NB4 (cell line): Measurements from ENCODE around the gene CSAD.

Experiments used
- DNase-seq: peaks from one replicate; pipeline ENCODE4 v3.0.0; 2010; ENCODE audit warnings: low read depth
- H3K4me3 ChIP-seq: one replicate; pipeline ENCODE4 v1.5.1; 2011; ENCODE audit warnings: mild to moderate bottlenecking, low read depth, low read length, moderate library complexity
- MYC ChIP-seq: IDR thresholded peaks from 2 replicates; pipeline ENCODE4 v1.6.1; 2011; ENCODE audit warnings: low read depth, low read length
- POLR2A ChIP-seq: IDR thresholded peaks from 2 replicates; pipeline ENCODE4 v1.6.1; 2011; ENCODE audit warnings: mild to moderate bottlenecking; ENCODE audit not compliant: insufficient read length; ENCODE audit errors: extremely low read depth
- TF ChIP-seq, protein P1 (sequence below): IDR thresholded peaks from one replicate; pipeline ENCODE4 v1.5.1; 2012; ENCODE audit warnings: low read depth, low read length
- TF ChIP-seq, protein P2 (sequence below): IDR thresholded peaks from 2 replicates; pipeline ENCODE4 v1.6.1; 2011; ENCODE audit warnings: low read depth, low read length

The CSAD gene

DNA sequence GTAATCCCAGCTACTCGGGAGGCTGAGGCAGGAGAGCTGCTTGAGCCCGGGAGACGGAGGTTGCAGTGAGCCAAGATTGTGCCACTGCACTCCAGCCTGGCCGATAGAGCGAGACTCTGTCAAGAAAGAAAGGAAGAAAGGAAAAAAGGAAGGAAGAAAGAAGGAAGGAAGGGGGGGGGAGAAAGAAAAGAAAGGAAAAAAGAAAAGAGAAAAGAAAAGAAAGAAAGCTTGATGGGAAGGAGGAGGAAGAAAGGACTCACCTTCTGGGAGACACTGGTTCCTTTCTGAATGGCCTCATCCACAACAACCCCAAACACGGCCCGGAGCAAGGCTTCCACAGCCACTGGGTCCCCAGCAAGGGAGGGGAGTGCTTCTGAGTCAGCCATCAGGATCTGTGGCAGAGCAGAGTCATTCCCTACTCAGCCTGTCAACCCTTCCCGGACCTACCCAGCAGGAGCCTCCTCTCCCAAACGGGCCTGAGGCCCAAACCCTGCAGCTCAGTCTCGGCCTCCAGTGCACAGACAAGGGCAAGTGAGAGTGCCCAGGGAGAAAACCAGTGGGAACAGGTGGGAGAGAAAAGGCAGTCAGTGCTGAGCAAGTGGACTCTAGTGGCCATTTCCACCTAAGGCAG lies 7.5 kb downstream of the CSAD start:
- DNase-seq = no peak
- no peak for TF ChIP-seq MYC
- TF ChIP-seq, protein P1, sequence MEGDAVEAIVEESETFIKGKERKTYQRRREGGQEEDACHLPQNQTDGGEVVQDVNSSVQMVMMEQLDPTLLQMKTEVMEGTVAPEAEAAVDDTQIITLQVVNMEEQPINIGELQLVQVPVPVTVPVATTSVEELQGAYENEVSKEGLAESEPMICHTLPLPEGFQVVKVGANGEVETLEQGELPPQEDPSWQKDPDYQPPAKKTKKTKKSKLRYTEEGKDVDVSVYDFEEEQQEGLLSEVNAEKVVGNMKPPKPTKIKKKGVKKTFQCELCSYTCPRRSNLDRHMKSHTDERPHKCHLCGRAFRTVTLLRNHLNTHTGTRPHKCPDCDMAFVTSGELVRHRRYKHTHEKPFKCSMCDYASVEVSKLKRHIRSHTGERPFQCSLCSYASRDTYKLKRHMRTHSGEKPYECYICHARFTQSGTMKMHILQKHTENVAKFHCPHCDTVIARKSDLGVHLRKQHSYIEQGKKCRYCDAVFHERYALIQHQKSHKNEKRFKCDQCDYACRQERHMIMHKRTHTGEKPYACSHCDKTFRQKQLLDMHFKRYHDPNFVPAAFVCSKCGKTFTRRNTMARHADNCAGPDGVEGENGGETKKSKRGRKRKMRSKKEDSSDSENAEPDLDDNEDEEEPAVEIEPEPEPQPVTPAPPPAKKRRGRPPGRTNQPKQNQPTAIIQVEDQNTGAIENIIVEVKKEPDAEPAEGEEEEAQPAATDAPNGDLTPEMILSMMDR = no peak
- H3K4me3 ChIP-seq = no peak overlapping the region

DNA sequence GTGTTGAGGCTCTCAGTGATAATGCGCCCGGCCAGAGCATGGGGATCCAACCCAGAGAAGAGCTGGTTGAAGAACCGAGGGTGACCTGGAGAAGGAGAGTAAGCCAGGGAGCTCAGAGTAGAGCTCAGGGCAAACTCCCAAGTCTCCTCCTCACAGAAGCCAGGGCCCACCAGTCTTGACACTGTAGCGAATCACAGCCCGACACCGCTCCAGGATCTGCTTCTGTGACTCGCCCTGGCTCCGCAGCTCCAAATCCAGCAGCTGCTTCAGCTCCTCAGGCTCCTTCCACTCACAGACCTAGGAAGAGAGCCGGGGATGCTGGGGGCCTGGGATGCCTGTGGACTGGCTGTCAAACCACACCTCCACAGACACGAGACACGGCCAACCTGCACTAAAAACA lies 8.4 kb downstream of the CSAD start:
- no peak for DNase-seq
- no peak overlapping the region for H3K4me3 ChIP-seq
- TF ChIP-seq, protein P2, sequence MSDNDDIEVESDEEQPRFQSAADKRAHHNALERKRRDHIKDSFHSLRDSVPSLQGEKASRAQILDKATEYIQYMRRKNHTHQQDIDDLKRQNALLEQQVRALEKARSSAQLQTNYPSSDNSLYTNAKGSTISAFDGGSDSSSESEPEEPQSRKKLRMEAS = no peak
- TF ChIP-seq, protein P1 = no peak
- TF ChIP-seq MYC = no peak
- TF ChIP-seq POLR2A = no peak

DNA sequence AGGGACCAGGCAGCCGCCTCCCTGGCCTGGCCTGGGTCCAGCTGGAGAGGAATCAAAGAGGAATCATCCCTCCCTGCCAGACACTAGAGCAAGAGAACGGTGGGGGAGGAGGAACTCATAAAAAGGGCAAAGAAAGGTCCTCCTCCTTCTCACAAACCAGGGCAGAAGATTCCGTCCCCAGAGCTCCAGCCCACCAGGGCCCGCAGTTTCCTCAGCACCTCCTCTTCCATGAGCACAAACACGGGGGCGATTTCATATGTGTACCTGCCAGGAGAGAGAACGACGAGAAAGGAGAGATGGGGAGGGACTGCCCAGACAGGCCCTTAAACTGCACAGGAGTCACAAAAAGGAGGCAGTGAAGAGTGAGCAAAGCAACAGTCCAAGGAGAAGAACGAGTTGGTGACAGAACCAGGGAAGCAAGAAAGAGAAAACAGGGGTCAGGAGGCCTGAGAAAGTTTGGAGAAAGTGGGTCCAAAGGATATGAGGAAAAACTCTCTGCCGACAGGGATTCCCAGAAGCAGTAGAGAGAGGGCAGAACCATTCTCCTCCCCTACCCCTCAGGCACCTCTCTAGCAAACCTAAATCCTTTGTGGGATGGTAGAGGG lies 8.9 kb downstream of the CSAD start:
- no peak for DNase-seq
- no peak overlapping the region for H3K4me3 ChIP-seq
- no peak for TF ChIP-seq POLR2A
- TF ChIP-seq, protein P1 = no peak
- no peak for TF ChIP-seq MYC
- TF ChIP-seq, protein P2 = no peak

DNA sequence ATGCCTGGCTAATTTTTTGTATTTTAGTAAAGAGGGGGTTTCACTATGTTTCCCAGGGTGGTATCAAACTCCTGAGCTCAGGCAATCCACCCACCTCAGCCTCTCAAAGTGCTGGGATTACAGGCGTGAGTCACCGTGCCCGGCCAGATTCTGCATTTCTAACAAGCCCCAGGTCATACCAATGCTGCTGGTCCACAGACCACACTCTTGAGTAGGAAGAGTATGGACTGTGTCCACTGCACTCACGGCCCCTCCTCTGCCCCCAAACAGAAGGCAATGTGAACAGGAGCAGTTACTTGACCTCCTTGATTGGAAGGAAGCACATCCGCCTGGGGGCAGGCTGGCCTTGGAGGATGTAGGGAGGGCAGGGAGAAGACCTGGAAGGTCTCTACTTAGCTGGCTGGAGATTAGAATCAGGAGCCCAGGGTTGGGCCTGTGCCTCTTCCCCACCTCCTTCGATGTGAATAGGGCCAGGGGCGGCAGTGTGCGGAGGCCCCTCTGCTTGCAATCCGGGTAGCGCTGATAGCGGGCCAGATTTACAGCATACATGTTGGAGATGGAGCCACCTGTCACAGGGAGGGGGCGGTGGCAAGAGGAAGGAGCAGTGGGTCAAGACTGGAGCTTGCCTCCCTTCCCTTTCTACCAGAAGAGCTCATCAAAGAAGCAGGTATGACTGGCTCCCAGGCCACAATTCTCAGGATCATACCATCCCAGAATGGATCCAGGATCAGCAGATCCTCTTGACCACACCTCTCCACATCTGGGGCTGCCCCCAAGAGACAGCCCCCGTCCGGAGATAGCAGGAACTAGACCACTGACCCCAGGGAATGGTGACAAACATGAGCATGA lies 9.6 kb downstream of the CSAD start:
- no peak for TF ChIP-seq MYC
- TF ChIP-seq POLR2A = no peak
- TF ChIP-seq, protein P2 = no peak
- TF ChIP-seq, protein P1 = no peak
- no peak for DNase-seq
- no peak overlapping the region for H3K4me3 ChIP-seq

DNA sequence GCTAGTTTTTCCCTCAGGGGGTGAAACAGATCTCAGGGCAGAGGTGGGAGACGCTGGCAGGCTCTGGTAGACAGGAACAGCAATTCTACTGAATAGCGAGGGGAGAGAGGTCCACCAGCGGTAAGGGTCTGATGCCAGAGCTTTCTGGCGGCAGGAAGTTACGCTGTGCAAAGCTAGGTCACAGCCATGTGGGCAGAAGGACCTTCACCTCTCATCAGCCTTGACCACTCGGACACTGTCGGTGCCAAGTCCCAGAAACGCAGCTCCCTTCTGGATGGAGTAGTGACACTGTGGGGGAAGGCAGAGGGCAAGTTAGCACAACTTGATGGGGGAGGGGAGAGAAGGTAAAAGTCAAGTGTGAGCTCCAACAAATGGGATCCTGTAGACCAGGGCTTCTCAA lies 10.5 kb downstream of the CSAD start:
- no peak for DNase-seq
- TF ChIP-seq, protein P2 = no peak
- TF ChIP-seq MYC (no peak), POLR2A (no peak)
- no peak overlapping the region for H3K4me3 ChIP-seq

DNA sequence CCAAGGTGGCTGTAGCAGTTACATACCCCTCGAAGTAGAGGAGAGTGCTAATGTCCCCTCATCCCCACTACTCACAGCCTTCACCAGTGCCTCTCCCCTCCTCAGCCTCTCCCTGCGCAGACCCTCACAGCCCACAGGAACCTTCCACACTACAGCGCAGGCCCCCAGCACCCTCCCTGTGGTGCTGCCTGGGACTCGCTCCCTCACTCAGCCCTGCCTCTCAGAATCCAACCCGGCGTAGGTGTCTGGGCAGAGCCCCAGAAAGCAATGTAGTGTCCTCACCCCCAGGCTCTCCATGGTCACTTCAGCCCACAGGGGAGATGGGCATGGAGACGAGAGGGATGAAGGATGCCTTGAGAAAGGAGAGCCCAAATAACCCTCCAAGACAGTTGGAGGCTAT lies 11.1 kb downstream of the CSAD start:
- TF ChIP-seq MYC (no peak), POLR2A (no peak)
- TF ChIP-seq, protein P2 = no peak
- TF ChIP-seq, protein P1 = no peak

More for the DNA sequence above, 11.1 kb downstream of the CSAD start:
- H3K4me3 ChIP-seq = no peak overlapping the region
- DNase-seq = no peak
